ENCODE measurements around the gene CDC42BPG.

DNA sequence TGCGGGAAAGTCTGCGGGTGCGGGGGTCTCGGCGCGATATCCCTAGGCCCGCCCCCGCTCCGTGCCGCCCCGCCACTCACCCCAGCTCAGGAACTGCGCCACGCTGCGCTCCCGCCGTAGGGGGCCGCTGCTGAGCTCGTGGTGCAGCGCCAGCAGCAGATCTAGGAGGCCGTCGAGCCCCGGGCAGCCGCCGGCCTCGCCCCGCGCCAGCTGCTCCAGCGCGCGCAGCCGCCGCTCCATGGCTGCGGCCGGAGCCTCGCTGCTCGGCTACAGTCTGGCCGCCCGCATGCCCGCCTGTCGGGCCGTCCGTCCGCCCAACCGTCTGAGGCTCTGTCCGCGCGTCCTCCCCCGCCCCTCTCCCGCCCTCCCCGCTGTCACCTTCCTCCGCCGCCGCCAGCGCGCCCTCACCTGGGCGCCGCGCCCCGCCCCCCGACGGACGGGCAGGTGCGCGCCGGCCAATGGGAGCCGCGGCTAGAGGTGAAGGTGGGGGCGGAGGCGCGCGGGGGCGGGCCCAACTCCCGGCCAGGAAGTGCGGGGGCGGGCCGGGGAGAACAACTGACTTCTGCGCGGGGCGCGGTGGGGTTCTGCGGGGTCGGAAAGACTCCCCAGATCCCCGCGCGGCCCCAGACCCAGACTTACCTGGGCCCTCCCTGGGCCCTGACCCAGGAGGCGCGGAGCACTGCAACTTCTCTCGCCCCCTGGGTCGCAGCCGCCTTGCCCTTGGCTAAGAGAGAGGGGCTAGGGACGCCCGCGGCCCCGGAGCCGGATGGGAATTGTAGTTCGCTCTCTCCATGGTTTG is at the start of gene CDC42BPG:
- TF ChIP-seq, protein P1, sequence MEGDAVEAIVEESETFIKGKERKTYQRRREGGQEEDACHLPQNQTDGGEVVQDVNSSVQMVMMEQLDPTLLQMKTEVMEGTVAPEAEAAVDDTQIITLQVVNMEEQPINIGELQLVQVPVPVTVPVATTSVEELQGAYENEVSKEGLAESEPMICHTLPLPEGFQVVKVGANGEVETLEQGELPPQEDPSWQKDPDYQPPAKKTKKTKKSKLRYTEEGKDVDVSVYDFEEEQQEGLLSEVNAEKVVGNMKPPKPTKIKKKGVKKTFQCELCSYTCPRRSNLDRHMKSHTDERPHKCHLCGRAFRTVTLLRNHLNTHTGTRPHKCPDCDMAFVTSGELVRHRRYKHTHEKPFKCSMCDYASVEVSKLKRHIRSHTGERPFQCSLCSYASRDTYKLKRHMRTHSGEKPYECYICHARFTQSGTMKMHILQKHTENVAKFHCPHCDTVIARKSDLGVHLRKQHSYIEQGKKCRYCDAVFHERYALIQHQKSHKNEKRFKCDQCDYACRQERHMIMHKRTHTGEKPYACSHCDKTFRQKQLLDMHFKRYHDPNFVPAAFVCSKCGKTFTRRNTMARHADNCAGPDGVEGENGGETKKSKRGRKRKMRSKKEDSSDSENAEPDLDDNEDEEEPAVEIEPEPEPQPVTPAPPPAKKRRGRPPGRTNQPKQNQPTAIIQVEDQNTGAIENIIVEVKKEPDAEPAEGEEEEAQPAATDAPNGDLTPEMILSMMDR (IDR thresholded peaks at IDR 0.05) = peak; percentile 24 to 82 (median 62)
- TF ChIP-seq POLR2A (IDR thresholded peaks at IDR 0.05) (peak; percentile 80), POLR2AphosphoS5 (IDR thresholded peaks at IDR 0.05) (peak; percentile 43)
